ENCODE data around the gene COL16A1. TPM values are rescaled to one million over a fixed set of nuclear protein-coding genes. Genes with fewer than 3 reads are reported as not detected.

COL16A1 gene
- total RNA-seq, 1 donor from 2014 or later: 90.7 TPM

DNA sequence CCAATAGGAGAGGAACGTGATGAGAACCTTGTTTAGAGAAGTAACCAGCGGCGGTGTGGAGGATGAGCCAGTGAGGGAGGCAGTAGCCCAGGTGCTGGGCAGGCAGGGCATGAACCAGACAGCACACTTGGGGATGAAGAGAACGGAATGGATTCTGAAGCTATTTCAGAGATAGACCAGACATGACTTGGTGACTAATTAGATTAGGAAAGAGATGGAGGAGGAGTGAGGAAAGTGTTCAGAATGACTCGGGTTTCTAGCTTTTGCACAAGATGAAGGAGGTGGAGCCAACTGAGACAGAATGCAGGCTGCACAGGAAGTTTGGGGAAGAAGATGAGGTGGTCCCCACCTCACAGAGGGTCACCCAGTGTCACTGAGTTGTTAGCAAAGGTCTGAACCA lies 64.3 kb downstream of the COL16A1 start:
- no peaks in the 10 kb centered on the region for H3K27me3 Mint-ChIP-seq (ENCODE audit: unreplicated experiment)
- TF ChIP-seq, protein P1, sequence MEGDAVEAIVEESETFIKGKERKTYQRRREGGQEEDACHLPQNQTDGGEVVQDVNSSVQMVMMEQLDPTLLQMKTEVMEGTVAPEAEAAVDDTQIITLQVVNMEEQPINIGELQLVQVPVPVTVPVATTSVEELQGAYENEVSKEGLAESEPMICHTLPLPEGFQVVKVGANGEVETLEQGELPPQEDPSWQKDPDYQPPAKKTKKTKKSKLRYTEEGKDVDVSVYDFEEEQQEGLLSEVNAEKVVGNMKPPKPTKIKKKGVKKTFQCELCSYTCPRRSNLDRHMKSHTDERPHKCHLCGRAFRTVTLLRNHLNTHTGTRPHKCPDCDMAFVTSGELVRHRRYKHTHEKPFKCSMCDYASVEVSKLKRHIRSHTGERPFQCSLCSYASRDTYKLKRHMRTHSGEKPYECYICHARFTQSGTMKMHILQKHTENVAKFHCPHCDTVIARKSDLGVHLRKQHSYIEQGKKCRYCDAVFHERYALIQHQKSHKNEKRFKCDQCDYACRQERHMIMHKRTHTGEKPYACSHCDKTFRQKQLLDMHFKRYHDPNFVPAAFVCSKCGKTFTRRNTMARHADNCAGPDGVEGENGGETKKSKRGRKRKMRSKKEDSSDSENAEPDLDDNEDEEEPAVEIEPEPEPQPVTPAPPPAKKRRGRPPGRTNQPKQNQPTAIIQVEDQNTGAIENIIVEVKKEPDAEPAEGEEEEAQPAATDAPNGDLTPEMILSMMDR (IDR thresholded peaks at IDR 0.05): no peak
- H3K4me1 Mint-ChIP-seq (ENCODE audit: unreplicated experiment): peaks cover 11% of the 10 kb centered on the region
- no peaks in the 10 kb centered on the region for H3K36me3 Mint-ChIP-seq (ENCODE audit: unreplicated experiment)
- no peak overlapping the region for H3K27ac Mint-ChIP-seq (ENCODE audit: unreplicated experiment)
- H3K9me3 Mint-ChIP-seq (ENCODE audit: unreplicated experiment): no peaks in the 10 kb centered on the region
- no peak for DNase-seq (ENCODE audit: extremely low spot score, unreplicated experiment)
- H3K4me3 Mint-ChIP-seq (ENCODE audit: unreplicated experiment): no peak overlapping the region

DNA sequence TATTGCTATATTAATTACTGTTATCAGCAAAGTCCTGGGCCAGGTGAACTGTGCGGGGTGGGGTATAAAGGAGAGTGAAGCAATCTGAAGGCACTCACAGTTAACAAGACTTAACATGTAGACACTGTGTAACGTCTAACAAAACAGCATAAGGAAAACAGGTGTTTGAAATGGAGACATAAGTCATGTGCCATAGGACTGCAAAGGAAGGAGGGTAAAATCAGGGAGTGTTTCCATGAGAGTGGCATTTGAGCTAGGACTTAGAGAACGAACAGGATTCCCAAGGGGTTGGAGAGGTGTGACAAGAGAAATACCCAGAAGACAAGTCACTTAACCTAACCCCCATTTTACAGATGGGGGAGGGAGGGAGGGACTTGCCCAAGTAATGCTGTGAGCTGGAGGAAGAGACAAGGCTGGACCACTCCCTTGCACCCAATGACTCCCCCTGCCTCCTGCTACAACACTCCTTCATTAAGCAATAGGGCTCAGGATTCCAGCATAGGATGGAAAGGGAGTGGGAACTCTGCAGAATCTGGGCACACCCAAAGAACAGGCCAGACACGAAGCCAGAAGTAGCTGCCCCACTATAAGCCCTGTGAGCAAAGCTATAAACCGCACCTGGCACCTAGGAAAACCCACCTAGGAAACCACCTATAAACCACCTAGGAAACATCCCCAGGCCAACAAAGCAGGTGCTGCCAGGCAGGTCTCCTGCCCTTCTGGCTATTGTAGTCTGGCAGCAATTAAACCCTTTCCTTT lies 65.7 kb downstream of the COL16A1 start:
- Mint-ChIP-seq H3K4me3 (ENCODE audit: unreplicated experiment) (no peak overlapping the region), H3K27me3 (ENCODE audit: unreplicated experiment) (no peaks in the 10 kb centered on the region), H3K27ac (ENCODE audit: unreplicated experiment) (no peak overlapping the region), H3K4me1 (ENCODE audit: unreplicated experiment) (peaks cover 2% of the 10 kb centered on the region), H3K36me3 (ENCODE audit: unreplicated experiment) (no peaks in the 10 kb centered on the region), H3K9me3 (ENCODE audit: unreplicated experiment) (no peaks in the 10 kb centered on the region)
- DNase-seq (ENCODE audit: extremely low spot score, unreplicated experiment): no peak
- TF ChIP-seq, protein P1 (IDR thresholded peaks at IDR 0.05): no peak

DNA sequence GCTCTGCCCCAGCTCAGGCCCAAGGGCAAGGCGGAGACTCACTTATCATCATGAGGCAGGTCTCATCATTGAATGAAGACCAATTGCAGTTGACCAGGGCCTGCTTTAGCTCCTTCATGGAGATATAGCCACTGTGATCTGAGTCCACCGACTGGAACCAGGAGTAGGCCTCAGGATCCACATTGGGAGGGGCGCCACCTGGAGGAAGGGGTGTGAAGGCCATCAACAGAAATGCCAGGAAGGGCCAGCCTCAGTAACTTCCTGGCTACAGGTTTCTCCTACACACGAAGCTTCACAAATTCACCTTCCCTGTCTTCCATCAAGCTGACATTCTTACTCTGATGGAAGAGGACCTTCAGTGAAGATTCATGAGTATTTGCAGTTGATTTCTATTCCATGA lies 70.7 kb downstream of the COL16A1 start:
- Mint-ChIP-seq H3K9me3 (ENCODE audit: unreplicated experiment) (no peaks in the 10 kb centered on the region), H3K4me3 (ENCODE audit: unreplicated experiment) (no peak overlapping the region), H3K36me3 (ENCODE audit: unreplicated experiment) (peaks cover 33% of the 10 kb centered on the region), H3K27ac (ENCODE audit: unreplicated experiment) (no peak overlapping the region), H3K4me1 (ENCODE audit: unreplicated experiment) (peaks cover 2% of the 10 kb centered on the region), H3K27me3 (ENCODE audit: unreplicated experiment) (no peaks in the 10 kb centered on the region)
- DNase-seq (ENCODE audit: extremely low spot score, unreplicated experiment): no peak
- TF ChIP-seq, protein P1 (IDR thresholded peaks at IDR 0.05): peak; percentile 47

DNA sequence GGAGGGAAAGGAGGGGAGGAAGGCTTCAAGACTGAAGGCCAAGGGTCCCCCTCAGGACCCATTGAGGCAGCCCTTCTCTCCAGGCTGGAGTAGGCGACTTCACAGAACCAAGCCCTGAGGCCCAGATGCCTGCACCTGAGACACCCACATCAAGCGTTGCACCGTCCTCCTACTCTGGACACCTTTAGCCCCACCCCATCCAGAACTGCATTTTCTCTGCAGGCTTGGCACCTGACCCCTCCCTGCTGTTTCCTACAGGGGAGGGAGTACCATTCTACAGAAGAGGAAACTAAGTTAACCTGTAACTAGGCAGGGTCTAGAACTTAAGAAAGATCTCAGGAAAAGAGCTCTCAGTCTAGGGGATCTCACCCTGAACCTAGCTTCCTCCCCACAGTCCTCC lies 71.2 kb downstream of the COL16A1 start:
- DNase-seq (ENCODE audit: extremely low spot score, unreplicated experiment): no peak
- Mint-ChIP-seq H3K9me3 (ENCODE audit: unreplicated experiment) (no peaks in the 10 kb centered on the region), H3K4me3 (ENCODE audit: unreplicated experiment) (no peak overlapping the region), H3K27ac (ENCODE audit: unreplicated experiment) (no peak overlapping the region), H3K36me3 (ENCODE audit: unreplicated experiment) (peaks cover 35% of the 10 kb centered on the region), H3K4me1 (ENCODE audit: unreplicated experiment) (peaks cover 2% of the 10 kb centered on the region), H3K27me3 (ENCODE audit: unreplicated experiment) (no peaks in the 10 kb centered on the region)
- TF ChIP-seq, protein P1 (IDR thresholded peaks at IDR 0.05): no peak

DNA sequence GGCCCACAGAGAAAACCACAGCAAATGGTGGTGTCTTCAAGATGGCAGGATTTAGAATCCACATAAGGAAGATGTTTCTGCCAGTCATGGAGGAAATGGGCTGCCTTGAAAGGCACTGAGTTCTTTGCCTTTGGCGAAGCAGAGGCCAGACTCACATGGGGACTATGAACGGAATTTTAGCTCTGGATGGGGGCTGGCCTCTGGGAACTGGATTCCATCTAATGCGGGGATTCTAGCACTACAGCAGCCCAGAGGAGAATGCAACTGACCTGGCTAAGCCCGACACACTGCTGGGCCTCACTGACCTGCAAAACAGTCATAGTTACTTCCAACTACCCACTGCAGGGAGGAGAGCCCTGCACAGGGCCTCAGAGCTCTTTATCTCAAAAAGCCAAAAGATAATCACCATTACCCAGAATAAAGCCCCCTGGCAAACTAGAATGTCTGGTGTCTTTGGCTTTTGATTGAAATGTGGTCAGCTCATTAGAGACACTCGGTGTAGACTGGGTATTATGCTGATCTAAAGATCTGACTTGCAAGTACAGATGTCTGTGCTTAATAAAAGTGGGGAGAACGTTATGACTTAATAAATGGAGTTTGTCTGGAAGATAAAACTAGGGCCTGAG lies 74.8 kb downstream of the COL16A1 start:
- TF ChIP-seq, protein P1 (IDR thresholded peaks at IDR 0.05): no peak
- DNase-seq (ENCODE audit: extremely low spot score, unreplicated experiment): no peak
- Mint-ChIP-seq H3K27me3 (ENCODE audit: unreplicated experiment) (no peaks in the 10 kb centered on the region), H3K4me1 (ENCODE audit: unreplicated experiment) (peaks cover 9% of the 10 kb centered on the region), H3K36me3 (ENCODE audit: unreplicated experiment) (peaks cover 35% of the 10 kb centered on the region), H3K27ac (ENCODE audit: unreplicated experiment) (no peak overlapping the region), H3K4me3 (ENCODE audit: unreplicated experiment) (no peak overlapping the region), H3K9me3 (ENCODE audit: unreplicated experiment) (no peaks in the 10 kb centered on the region)
